GM19438 (cell line): ENCODE measurements around the gene KRT33B.
"Not testable (repeated sequence)": the region's sequence is repeated elsewhere in the genome, so short reads cannot be mapped to it uniquely, and the experiment has no call there.

Experiments
- ATAC-seq: cut with Tn5 transposase; IDR thresholded peaks from one replicate; pipeline ENCODE4 v1.9.1; 2021; ENCODE audit warnings: low read depth; ENCODE audit not compliant: unreplicated experiment

Gene KRT33B

GRCh38 chr17:41369713-41370112, at the start of gene KRT33B:
TSS of gene KRT33B (minus strand) at chr17:41369813. CDS start at chr17:41369750, 63 bp downstream.
- ATAC-seq = no peak

GRCh38 chr17:41418116-41418860, 48.7 kb upstream of the KRT33B start:
- ATAC-seq = no peak

- no peak for ATAC-seq
Observed at GRCh38 chr17:41417576-41418015, 48.0 kb upstream of the KRT33B start.

- no peak for ATAC-seq
Observed at GRCh38 chr17:41417127-41417526, 47.5 kb upstream of the KRT33B start.

- ATAC-seq = no peak
Observed at GRCh38 chr17:41416479-41416878, 46.9 kb upstream of the KRT33B start.

GRCh38 chr17:41415833-41416335, 46.3 kb upstream of the KRT33B start:
- ATAC-seq = no peak

DNA sequence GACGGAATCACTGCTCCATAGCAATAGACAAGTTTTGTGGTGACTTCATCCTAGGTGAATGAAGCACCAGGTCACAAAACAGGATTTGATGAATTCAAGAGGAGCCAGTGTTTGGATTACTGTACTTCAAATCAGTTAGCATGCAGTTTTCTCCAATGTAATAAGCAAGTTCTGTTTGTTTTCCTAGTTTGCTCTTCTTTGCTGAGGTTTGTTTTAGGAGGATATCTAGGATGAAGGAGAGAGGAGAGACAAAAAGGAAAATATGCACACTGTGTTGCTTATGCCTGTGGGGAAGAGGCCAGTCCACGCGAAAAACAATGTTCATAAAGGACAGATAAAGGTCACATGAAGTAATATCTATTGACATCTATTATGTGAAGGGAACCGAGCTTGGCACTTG, 45.8 kb upstream of the KRT33B start:
- ATAC-seq = no peak

GRCh38 chr17:41413982-41414381, 44.4 kb upstream of the KRT33B start:
- no peak for ATAC-seq

DNA sequence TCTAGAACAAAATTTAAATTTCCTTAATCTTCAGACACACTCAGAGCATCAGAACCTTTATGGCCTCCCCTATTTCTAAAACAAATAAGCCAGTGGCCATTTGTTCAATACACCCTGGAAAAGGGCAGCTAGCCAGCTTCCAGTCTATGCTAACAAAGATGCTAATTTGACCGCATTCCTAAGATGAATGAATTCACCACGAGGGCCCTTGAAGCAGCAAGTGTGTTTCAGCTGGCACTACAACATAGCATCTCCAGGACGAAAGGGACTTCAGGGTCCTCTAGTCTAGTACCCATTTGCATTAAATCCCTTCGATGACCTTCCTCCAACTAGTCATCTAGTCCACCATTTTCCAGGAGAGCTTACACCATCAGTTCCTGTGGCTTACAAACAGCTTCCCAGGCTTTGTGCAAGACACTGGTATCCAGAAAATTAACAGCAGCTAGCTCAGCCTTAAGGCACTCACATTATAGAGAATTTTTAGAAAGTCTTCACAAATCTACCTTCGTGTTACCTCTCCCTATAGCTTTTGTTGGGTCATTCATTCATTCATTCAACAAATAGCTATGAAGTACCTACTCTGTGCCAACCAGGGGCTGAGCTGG, 43.8 kb upstream of the KRT33B start:
- no peak for ATAC-seq

- no peak for ATAC-seq
Observed at GRCh38 chr17:41411072-41411840, 41.6 kb upstream of the KRT33B start.

DNA sequence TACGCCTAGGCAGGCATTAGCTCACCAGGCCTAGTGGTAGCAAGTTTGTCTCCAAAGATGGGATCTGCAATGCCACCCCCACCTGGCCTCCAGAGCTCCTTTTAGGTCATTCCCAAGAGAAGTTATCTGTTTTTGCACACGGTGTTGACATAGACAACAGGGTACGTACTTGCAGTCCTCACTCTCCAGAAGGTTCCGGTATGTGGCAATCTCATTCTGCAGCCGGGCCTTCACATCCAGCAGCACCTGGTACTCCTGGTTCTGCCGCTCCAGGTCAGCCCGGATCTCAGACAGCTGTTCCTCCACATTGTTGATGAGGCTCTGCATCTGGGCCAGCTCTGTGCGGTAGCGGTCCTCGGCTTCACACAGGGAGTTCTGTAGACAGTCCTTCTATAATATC, 37.6 kb upstream of the KRT33B start:
- no peak for ATAC-seq

GRCh38 chr17:41406205-41406604, 36.6 kb upstream of the KRT33B start:
- no peak for ATAC-seq

DNA sequence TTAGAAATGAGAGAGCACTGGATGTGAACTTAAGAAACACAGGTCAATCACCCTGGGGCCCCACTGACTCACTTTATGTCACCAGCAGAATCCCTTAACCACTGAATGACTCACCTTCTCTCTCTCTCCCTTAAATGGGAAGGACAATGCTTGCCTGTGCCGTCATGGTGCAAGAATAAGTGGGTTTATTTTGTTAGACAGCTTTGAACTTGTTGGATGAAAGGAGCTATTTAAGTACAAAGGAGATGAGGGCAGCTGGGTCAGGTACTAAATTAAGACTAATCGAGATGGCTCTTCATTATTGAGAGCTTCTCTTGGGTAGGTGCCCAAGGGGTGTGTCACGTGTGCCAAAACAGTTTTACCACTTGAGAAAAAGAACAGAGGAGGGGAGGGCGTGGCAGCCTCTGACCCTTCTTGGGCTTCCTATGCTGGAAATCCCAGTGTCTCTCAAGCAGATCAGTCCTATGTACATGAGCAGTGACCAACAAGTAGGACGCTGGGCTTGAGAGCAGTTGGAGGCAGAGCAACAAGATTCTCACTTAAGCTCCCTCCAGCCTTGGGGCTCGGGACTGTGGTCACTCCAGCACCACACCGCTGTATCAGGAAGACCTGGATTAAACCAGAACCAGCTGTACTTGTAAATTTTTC, 34.5 kb upstream of the KRT33B start:
- ATAC-seq = no peak

- no peak for ATAC-seq
Observed at GRCh38 chr17:41403404-41404023, 33.9 kb upstream of the KRT33B start.

DNA sequence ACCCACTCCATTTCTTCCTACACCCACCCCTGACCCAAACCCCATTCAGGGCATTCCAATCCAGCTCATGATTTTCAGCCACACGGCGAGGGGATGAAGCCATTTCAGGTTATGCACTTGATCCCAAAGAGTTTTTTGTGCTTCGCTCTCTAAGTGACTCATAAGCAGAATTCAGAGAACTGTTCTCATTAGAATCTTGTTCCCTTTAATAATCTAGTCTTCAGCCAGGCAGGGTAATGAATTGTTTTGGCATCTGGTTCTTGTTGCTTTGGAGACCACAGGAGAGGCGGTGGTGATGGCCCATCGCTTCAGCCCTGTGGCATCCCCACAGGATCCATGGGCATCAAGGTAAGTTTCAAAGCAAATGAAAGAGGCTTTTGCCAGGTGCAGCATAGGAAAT, 32.5 kb upstream of the KRT33B start:
- no peak for ATAC-seq

GRCh38 chr17:41396996-41397660, 27.5 kb upstream of the KRT33B start, which contains the start of gene KRT31:
TSS of gene KRT31 (minus strand) at chr17:41397608. CDS start at chr17:41397539, 69 bp downstream.
- no peak for ATAC-seq

DNA sequence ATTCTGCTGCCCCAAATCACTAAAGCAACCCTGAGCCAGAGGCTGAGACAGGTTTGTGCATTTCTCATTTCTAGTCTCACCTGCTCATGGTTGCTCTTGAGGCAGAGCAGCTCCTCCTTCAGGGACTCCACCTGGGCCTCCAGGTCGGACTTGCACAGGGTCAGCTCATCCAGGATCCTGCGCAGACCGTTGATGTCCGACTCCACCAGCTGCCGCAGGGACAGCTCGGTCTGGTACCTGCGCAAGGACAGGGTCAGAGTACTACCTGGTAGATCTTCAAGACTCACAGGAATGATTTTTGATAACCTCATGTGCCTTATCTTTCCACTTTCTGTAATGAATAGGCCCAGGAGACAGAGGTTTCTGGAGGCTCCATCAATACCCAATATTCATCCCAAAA, 26.7 kb upstream of the KRT33B start:
- no peak for ATAC-seq

- ATAC-seq = no peak
Observed at GRCh38 chr17:41395611-41396010, 26.0 kb upstream of the KRT33B start.

DNA sequence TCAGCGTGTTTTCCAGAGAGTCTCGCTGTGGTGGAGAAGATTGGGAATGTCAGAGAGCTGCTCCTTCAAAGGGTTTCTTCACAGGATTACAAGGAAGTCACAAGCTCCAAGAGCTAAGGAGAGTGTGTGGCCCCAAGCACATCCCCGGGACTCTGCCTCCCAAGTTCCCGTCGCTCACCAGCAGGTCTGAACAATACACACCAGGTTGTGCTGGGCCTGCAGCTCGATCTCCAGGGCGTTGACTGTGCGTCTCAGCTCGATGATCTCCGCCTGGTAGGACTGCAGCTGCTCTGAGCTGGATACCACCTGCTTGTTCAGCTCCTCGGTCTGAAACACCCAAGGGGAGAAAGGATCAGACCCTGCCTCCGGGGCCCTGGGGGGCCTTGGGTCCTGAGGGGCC, 25.4 kb upstream of the KRT33B start:
- not testable (repeated sequence) for ATAC-seq
